MCF 10A (cell line): ENCODE results near the gene CACNG4. TPM values are rescaled to one million over a fixed set of nuclear protein-coding genes. Genes with fewer than 3 reads are reported as not detected.

Experiments
- BruUV-seq: library from RNA; stranded (reverse); fragments of 400-500 nt; replicated peaks from 2 replicates; lab custom pipeline; 2021; lab: Mats Ljungman, UMichigan
- CTCF ChIA-PET: fragments of 300-600 bp; sonication (Branson Sonifier 250); formaldehyde crosslinking; extraction: SDS; loops from one replicate; lab custom pipeline; 2021; ENCODE audit warnings: antibody characterized with exemption, inconsistent platforms; lab: Yijun Ruan, JAX
- POLR2A ChIA-PET: fragments of 300-600, 350-650 bp; sonication (Branson Sonifier 250); formaldehyde crosslinking; extraction: SDS; loops from one replicate; lab custom pipeline; 2020; ENCODE audit warnings: antibody characterized with exemption, inconsistent platforms; lab: Yijun Ruan, JAX
- DNase-seq: peaks from one replicate; pipeline ENCODE4 v3.0.0-alpha.2; 2018; ENCODE audit not compliant: unreplicated experiment
- H3K27ac Mint-ChIP-seq: one replicate; pipeline ENCODE4 v1.8.0; 2022; ENCODE audit warnings: mild to moderate bottlenecking, low read depth, mixed read lengths; ENCODE audit not compliant: unreplicated experiment
- H3K27me3 Mint-ChIP-seq: one replicate; pipeline ENCODE4 v1.8.0; 2022; ENCODE audit warnings: mixed read lengths; ENCODE audit not compliant: insufficient read depth, unreplicated experiment
- H3K36me3 Mint-ChIP-seq: one replicate; pipeline ENCODE4 v1.8.0; 2022; ENCODE audit warnings: mild to moderate bottlenecking, moderate library complexity, mixed read lengths; ENCODE audit not compliant: insufficient read depth, unreplicated experiment
- H3K4me1 Mint-ChIP-seq: one replicate; pipeline ENCODE4 v1.8.0; 2022; ENCODE audit warnings: mixed read lengths; ENCODE audit not compliant: insufficient read depth, unreplicated experiment
- H3K4me3 Mint-ChIP-seq: one replicate; pipeline ENCODE4 v1.8.0; 2022; ENCODE audit warnings: mild to moderate bottlenecking, moderate library complexity, mixed read lengths; ENCODE audit not compliant: unreplicated experiment
- H3K9me3 Mint-ChIP-seq: one replicate; pipeline ENCODE4 v1.8.0; 2022; ENCODE audit warnings: mixed read lengths; ENCODE audit not compliant: unreplicated experiment
- CTCF ChIP-seq: fragments of 200-600 bp; IDR thresholded peaks from one replicate; pipeline ENCODE4 v1.8.0; 2022; ENCODE audit warnings: antibody characterized with exemption, mild to moderate bottlenecking; ENCODE audit not compliant: unreplicated experiment
- intact Hi-C: fragments of 100-400 bp; cut with micrococcal nuclease; formaldehyde crosslinking; loops from 2 replicates; pipeline ENCODE4 v1.14.1; 2022
- total RNA-seq: library from RNA; stranded (reverse); gene quantifications from 2 replicates; pipeline ENCODE4 v1.2.3, GENCODE V29; 2022

CACNG4 gene
- total RNA-seq, 1 experiment from 2014 or later, result not detected

- intact Hi-C loops, result loop anchor here (1.0 kb wide), 2 partner anchors 60 to 260 kb away; no protein-coding TSS in a partner anchor
- ChIA-PET CTCF (interaction anchor here (0.6 to 1.7 kb wide), 7 partner anchors 59 to 471 kb away, joined by 3 to 4 read pairs (median 3); no protein-coding TSS in a partner anchor), POLR2A (no interaction called here)
- peaks cover 11% of the 10 kb centered on the region for H3K4me1 Mint-ChIP-seq
- no TSS peak for BruUV-seq
- H3K27me3 Mint-ChIP-seq, result peaks cover 39% of the 10 kb centered on the region
- peak; percentile 45 for TF ChIP-seq CTCF
- DNase-seq, result peak; percentile 60
- no peaks in the 10 kb centered on the region for H3K9me3 Mint-ChIP-seq
- no peak overlapping the region for H3K27ac Mint-ChIP-seq
- no peaks in the 10 kb centered on the region for H3K36me3 Mint-ChIP-seq
- H3K4me3 Mint-ChIP-seq, result no peak overlapping the region
These were observed 11.3 kb downstream of the CACNG4 start for GRCh38 chr17:66975614-66976378.

- no peak for TF ChIP-seq CTCF
- H3K9me3 Mint-ChIP-seq, result no peaks in the 10 kb centered on the region
- H3K27me3 Mint-ChIP-seq, result peaks cover 33% of the 10 kb centered on the region
- CTCF ChIA-PET, result no interaction called here
- no peak overlapping the region for H3K27ac Mint-ChIP-seq
- no peak for DNase-seq
- no peak overlapping the region for H3K4me3 Mint-ChIP-seq
- no TSS peak for BruUV-seq
- intact Hi-C loops, result no loop called here
- peaks cover 11% of the 10 kb centered on the region for H3K4me1 Mint-ChIP-seq
- H3K36me3 Mint-ChIP-seq, result no peaks in the 10 kb centered on the region
- POLR2A ChIA-PET, result no interaction called here
These were observed 11.8 kb downstream of the CACNG4 start for GRCh38 chr17:66976379-66976663.

- H3K4me1 Mint-ChIP-seq, result peaks cover 11% of the 10 kb centered on the region
- H3K9me3 Mint-ChIP-seq, result no peaks in the 10 kb centered on the region
- no peak overlapping the region for H3K27ac Mint-ChIP-seq
- peak overlapping the region; percentile 9 for H3K4me3 Mint-ChIP-seq
- peaks cover 29% of the 10 kb centered on the region for H3K27me3 Mint-ChIP-seq
- DNase-seq, result no peak
- no TSS peak for BruUV-seq
- ChIA-PET CTCF (interaction anchor here (0.6 kb wide), 1 partner anchor 1506 kb away, joined by 3 read pairs; no protein-coding TSS in a partner anchor), POLR2A (no interaction called here)
- H3K36me3 Mint-ChIP-seq, result no peaks in the 10 kb centered on the region
- intact Hi-C loops, result no loop called here
- TF ChIP-seq CTCF, result no peak
These were observed 12.3 kb downstream of the CACNG4 start for GRCh38 chr17:66976781-66977201.

- no peak for DNase-seq
- Mint-ChIP-seq H3K36me3 (no peaks in the 10 kb centered on the region), H3K4me1 (peaks cover 11% of the 10 kb centered on the region), H3K27ac (no peak overlapping the region), H3K27me3 (peaks cover 21% of the 10 kb centered on the region), H3K4me3 (no peak overlapping the region), H3K9me3 (no peaks in the 10 kb centered on the region)
- ChIA-PET POLR2A (no interaction called here), CTCF (interaction anchor here (0.8 kb wide), 1 partner anchor 26 kb away, joined by 3 read pairs; no protein-coding TSS in a partner anchor)
- no peak for TF ChIP-seq CTCF
- BruUV-seq, result no TSS peak
- intact Hi-C loops, result no loop called here
These were observed 14.1 kb downstream of the CACNG4 start for GRCh38 chr17:66978514-66979061.
